Measurements from ENCODE around the gene IGF1R.
A peak's percentile ranks its signal among the peaks of the same experiment; 100 is the strongest.

The IGF1R gene

DNA sequence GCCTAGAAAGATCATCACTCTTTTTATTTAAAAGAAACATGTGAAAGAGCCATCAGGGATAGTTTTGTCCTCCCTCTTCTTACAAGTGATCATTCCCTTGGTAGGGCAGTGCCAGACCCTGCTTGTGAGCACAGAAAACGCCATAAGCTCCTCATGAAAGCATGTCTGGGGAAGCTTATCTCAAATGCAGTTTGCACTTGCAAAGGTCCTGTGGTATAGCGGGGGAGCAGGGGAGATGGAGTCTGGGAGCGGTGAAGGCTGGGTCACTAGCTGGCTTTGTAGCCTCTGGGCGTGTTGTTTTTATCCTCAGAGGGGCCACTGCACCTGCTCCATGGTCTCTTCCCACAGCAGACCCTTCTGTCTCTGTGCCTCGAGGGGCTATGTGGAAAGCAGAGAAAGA lies 141.9 kb downstream of the IGF1R start:
- Histone ChIP-seq H3K4me3 (replicated peaks; ENCODE audit: insufficient read depth, low read length) (no peak overlapping the region), H3K27me3 (ENCODE audit: insufficient read depth, poor library complexity, severe bottlenecking) (no peaks in the 10 kb centered on the region), H3K27ac (replicated peaks) (peak overlapping the region; percentile 75; the same call in 1 of the 2 replicates)
- DNase-seq (ENCODE audit: low read depth in 1 of 2, low spot score in 1 of 2): no peak
- TF ChIP-seq, protein P1, sequence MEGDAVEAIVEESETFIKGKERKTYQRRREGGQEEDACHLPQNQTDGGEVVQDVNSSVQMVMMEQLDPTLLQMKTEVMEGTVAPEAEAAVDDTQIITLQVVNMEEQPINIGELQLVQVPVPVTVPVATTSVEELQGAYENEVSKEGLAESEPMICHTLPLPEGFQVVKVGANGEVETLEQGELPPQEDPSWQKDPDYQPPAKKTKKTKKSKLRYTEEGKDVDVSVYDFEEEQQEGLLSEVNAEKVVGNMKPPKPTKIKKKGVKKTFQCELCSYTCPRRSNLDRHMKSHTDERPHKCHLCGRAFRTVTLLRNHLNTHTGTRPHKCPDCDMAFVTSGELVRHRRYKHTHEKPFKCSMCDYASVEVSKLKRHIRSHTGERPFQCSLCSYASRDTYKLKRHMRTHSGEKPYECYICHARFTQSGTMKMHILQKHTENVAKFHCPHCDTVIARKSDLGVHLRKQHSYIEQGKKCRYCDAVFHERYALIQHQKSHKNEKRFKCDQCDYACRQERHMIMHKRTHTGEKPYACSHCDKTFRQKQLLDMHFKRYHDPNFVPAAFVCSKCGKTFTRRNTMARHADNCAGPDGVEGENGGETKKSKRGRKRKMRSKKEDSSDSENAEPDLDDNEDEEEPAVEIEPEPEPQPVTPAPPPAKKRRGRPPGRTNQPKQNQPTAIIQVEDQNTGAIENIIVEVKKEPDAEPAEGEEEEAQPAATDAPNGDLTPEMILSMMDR (IDR thresholded peaks at IDR 0.05; ENCODE audit: insufficient read depth, low read length): no peak
- TF ChIP-seq, protein P2, sequence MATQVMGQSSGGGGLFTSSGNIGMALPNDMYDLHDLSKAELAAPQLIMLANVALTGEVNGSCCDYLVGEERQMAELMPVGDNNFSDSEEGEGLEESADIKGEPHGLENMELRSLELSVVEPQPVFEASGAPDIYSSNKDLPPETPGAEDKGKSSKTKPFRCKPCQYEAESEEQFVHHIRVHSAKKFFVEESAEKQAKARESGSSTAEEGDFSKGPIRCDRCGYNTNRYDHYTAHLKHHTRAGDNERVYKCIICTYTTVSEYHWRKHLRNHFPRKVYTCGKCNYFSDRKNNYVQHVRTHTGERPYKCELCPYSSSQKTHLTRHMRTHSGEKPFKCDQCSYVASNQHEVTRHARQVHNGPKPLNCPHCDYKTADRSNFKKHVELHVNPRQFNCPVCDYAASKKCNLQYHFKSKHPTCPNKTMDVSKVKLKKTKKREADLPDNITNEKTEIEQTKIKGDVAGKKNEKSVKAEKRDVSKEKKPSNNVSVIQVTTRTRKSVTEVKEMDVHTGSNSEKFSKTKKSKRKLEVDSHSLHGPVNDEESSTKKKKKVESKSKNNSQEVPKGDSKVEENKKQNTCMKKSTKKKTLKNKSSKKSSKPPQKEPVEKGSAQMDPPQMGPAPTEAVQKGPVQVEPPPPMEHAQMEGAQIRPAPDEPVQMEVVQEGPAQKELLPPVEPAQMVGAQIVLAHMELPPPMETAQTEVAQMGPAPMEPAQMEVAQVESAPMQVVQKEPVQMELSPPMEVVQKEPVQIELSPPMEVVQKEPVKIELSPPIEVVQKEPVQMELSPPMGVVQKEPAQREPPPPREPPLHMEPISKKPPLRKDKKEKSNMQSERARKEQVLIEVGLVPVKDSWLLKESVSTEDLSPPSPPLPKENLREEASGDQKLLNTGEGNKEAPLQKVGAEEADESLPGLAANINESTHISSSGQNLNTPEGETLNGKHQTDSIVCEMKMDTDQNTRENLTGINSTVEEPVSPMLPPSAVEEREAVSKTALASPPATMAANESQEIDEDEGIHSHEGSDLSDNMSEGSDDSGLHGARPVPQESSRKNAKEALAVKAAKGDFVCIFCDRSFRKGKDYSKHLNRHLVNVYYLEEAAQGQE (IDR thresholded peaks at IDR 0.05; ENCODE audit: insufficient replicate concordance, low read depth): no peak
- TF ChIP-seq POLR2AphosphoS5 (IDR thresholded peaks at IDR 0.05; ENCODE audit: low read depth): no peak

DNA sequence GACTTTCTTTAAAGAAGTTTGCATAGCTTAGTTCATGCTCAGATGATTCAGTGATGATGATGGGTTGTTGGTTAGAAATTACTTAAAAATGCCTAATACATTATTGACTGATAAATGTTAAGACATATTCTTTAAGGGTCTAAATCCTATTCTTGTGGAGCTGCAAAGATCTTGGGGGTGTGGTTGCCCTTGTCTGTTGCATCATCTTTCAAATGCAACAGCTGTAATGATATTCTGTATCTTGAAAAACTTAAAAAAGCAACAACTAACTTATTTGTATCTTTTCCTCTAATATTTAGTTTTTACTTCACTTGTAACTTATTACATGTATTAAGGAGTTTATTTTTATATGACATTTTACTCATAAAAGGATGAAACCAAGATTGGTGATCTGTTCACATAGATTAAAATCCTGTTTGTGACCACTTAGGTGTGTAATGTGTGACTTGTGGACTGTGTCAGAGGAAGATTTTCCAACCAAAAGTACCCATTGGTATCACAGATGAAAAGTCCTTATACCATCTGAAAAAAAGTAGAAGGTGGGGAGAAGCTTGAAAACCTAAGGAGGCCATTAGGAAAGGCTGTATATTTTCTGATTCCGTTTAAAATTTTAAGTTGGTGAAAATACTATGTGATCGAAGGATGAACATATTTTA lies 142.8 kb downstream of the IGF1R start:
- no peaks in the 10 kb centered on the region for H3K27me3 ChIP-seq (ENCODE audit: insufficient read depth, poor library complexity, severe bottlenecking)
- TF ChIP-seq SPI1 (IDR thresholded peaks at IDR 0.05; ENCODE audit: borderline replicate concordance, low read depth) (no peak), GABPA (IDR thresholded peaks at IDR 0.05; ENCODE audit: low read depth) (no peak)
- no peak for DNase-seq (ENCODE audit: low read depth in 1 of 2, low spot score in 1 of 2)
- H3K27ac ChIP-seq (replicated peaks): peak overlapping the region; percentile 19; the same call in 1 of the 2 replicates
- H3K4me3 ChIP-seq (replicated peaks; ENCODE audit: insufficient read depth, low read length): no peak overlapping the region

DNA sequence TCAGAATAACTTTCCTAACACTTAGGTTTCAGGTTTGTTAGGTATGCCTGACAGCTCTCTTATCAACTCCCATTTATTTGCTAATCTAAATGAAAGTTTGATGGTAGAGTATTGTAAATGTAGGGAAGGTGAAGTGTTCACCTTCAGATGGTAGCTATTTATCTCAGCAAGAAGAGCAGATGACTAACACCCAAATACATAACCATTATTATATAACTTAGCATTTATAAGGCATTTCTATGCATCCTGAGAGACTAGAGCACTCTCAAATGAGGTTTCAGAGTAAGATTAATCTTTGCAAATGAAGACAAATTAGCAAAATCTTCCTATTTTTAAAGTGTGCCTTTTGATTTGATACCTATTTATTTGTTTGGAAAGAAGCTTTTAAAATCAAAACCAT lies 143.8 kb downstream of the IGF1R start:
- DNase-seq (ENCODE audit: low read depth in 1 of 2, low spot score in 1 of 2): no peak
- TF ChIP-seq, protein P1 (IDR thresholded peaks at IDR 0.05; ENCODE audit: insufficient read depth, low read length): no peak
- no peak for TF ChIP-seq POLR2AphosphoS5 (IDR thresholded peaks at IDR 0.05; ENCODE audit: low read depth)
- TF ChIP-seq SPI1 (IDR thresholded peaks at IDR 0.05; ENCODE audit: borderline replicate concordance, low read depth): no peak
- no peak for TF ChIP-seq GABPA (IDR thresholded peaks at IDR 0.05; ENCODE audit: low read depth)
- TF ChIP-seq, protein P2 (IDR thresholded peaks at IDR 0.05; ENCODE audit: insufficient replicate concordance, low read depth): no peak
- H3K27ac ChIP-seq (replicated peaks): peak overlapping the region; percentile 18; the same call in 1 of the 2 replicates
- no peaks in the 10 kb centered on the region for H3K27me3 ChIP-seq (ENCODE audit: insufficient read depth, poor library complexity, severe bottlenecking)
- H3K4me3 ChIP-seq (replicated peaks; ENCODE audit: insufficient read depth, low read length): no peak overlapping the region

DNA sequence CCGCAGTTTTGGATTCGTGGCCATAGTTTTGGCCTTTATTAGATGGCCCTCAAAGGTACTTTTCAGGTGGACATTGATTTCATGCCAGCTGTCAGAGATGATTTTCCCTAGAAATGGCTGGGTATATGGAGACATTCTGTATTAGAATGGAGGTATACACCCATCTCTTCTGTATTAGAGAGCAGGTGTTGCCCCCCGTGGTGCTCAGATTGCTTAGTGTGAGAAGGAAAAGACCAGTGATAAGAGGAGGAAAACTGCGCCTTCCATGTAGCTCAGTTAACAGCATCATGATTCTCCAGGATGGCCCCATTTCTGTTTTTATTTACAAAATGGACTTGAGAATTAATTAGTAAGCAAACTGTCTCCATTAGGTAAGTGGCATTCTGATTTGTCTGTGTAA lies 145.9 kb downstream of the IGF1R start:
- no peak overlapping the region for H3K4me3 ChIP-seq (replicated peaks; ENCODE audit: insufficient read depth, low read length)
- no peak for DNase-seq (ENCODE audit: low read depth in 1 of 2, low spot score in 1 of 2)

More for the DNA sequence above, 145.9 kb downstream of the IGF1R start:
- no peak overlapping the region for H3K27ac ChIP-seq (replicated peaks)
- no peak for TF ChIP-seq GABPA (IDR thresholded peaks at IDR 0.05; ENCODE audit: low read depth)
- TF ChIP-seq, protein P2 (IDR thresholded peaks at IDR 0.05; ENCODE audit: insufficient replicate concordance, low read depth): no peak
- TF ChIP-seq SPI1 (IDR thresholded peaks at IDR 0.05; ENCODE audit: borderline replicate concordance, low read depth): no peak
- TF ChIP-seq, protein P1 (IDR thresholded peaks at IDR 0.05; ENCODE audit: insufficient read depth, low read length): no peak
- TF ChIP-seq POLR2AphosphoS5 (IDR thresholded peaks at IDR 0.05; ENCODE audit: low read depth): no peak
- H3K27me3 ChIP-seq (ENCODE audit: insufficient read depth, poor library complexity, severe bottlenecking): no peaks in the 10 kb centered on the region
